HepG2 (cell line): ENCODE data around the gene MAP3K3. TPM values are rescaled to one million over a fixed set of nuclear protein-coding genes. Genes with fewer than 3 reads are reported as not detected.

Experiments
- ATAC-seq: fragments of 200-7000 bp; cut with Tn5 transposase; 3 replicates; pipeline ENCODE4 v1.9.1; 2020; ENCODE audit warnings: mild to moderate bottlenecking, moderate library complexity
- BruUV-seq: library from RNA; stranded (reverse); fragments of 400-500 nt; replicated peaks from 2 replicates; lab custom pipeline; 2021; lab: Mats Ljungman, UMichigan
- CTCF ChIA-PET: fragments of 300-600 bp; formaldehyde crosslinking; extraction: SDS; loops from one replicate; lab custom pipeline; 2021; ENCODE audit warnings: low total read pairs, inconsistent platforms, low intra/inter-chr PET ratio; lab: Yijun Ruan, JAX
- POLR2A ChIA-PET: fragments of 350-600 bp; sonication (Branson Sonifier 250); formaldehyde crosslinking; loops from one replicate; lab custom pipeline; 2020; ENCODE audit warnings: antibody characterized with exemption, inconsistent platforms; lab: Yijun Ruan, JAX
- DNase-seq: peaks from one replicate; pipeline ENCODE4 v3.0.0-alpha.2; 2015; ENCODE audit warnings: low spot score
- FAIRE-seq: peaks from 3 replicates; lab custom pipeline; 2011; peaks lifted over from hg19 to GRCh38; lab: Jason Lieb, UNC
- H2AFZ ChIP-seq: one replicate; pipeline ENCODE4 v1.6.1; 2011; ENCODE audit warnings: low read length, inconsistent platforms
- H3K27ac ChIP-seq: fragments of 300-600 bp; 3 replicates; pipeline ENCODE4 v1.8.0; 2011; ENCODE audit warnings: mixed run types, mild to moderate bottlenecking, mixed read lengths, low read length, inconsistent platforms; ENCODE audit not compliant: insufficient read depth; ENCODE audit errors: extremely low read length
- H3K27me3 ChIP-seq, 2 experiments: fragments of 200-600 bp in 1 of 2; 2 replicates in 1 of 2; 3 replicates in 1 of 2; pipeline versions ENCODE4 v1.6.0 to v1.8.0; 2011; ENCODE audit warnings: low read length in 2 of 2, mild to moderate bottlenecking in 2 of 2, moderate library complexity in 2 of 2, inconsistent platforms in 1 of 2; ENCODE audit not compliant: insufficient read depth in 2 of 2, control insufficient read depth in 1 of 2
- H3K36me3 ChIP-seq, 2 experiments: fragments of 200-600 bp in 1 of 2; replicated peaks in 1 of 2; 2 replicates in 1 of 2; 3 replicates in 1 of 2; pipeline versions ENCODE4 v1.5.1 to v1.8.0; 2011; ENCODE audit warnings: low read length in 2 of 2, inconsistent platforms in 1 of 2; ENCODE audit not compliant: insufficient read depth in 2 of 2, control insufficient read depth in 1 of 2
- H3K4me1 ChIP-seq: 2 replicates; pipeline ENCODE4 v1.5.1; 2012; ENCODE audit warnings: low read length, inconsistent platforms; ENCODE audit not compliant: insufficient read depth
- H3K4me2 ChIP-seq: 2 replicates; pipeline ENCODE4 v1.6.0; 2011; ENCODE audit warnings: low read depth, low read length, inconsistent platforms
- H3K4me3 ChIP-seq, 3 experiments: fragments of 200-600 bp in 1 of 3; sonication (generic), shearing (Covaris generic) in 1 of 3; replicated peaks in 1 of 3; 2 replicates each; pipeline ENCODE4 v1.5.1; 2011 to 2016; ENCODE audit warnings: low read length in 3 of 3, inconsistent platforms in 2 of 3, low read depth in 2 of 3, mild to moderate bottlenecking in 2 of 3, control low read depth in 1 of 3, mixed read lengths in 1 of 3; ENCODE audit not compliant: insufficient read depth in 1 of 3
- H3K79me2 ChIP-seq: one replicate; pipeline ENCODE4 v1.6.1; 2011; ENCODE audit warnings: low read length, inconsistent platforms; ENCODE audit not compliant: insufficient read depth
- H3K9ac ChIP-seq: 2 replicates; pipeline ENCODE4 v1.6.0; 2011; ENCODE audit warnings: mild to moderate bottlenecking, low read depth, low read length, inconsistent platforms; ENCODE audit not compliant: insufficient read depth
- H3K9me3 ChIP-seq: 2 replicates; pipeline ENCODE4 v1.5.1; 2012; ENCODE audit warnings: mild to moderate bottlenecking, low read length
- H4K20me1 ChIP-seq: 2 replicates; pipeline ENCODE4 v1.6.0; 2011; ENCODE audit warnings: inconsistent platforms, mild to moderate bottlenecking, low read length, moderate library complexity; ENCODE audit not compliant: insufficient read depth
- POLR2AphosphoS2 ChIP-seq: IDR thresholded peaks from 2 replicates; pipeline ENCODE4 v1.6.1; 2011; ENCODE audit warnings: low read depth, low read length, improper control_type of control experiment
- TRIM24 ChIP-seq: sonication (generic); formaldehyde crosslinking; IDR thresholded peaks from 2 replicates; pipeline ENCODE4 v1.8.0; 2022; ENCODE audit warnings: mild to moderate bottlenecking, missing genetic modification reagents
- ZFP36L1 ChIP-seq: sonication (generic); formaldehyde crosslinking; IDR thresholded peaks from 2 replicates; pipeline ENCODE4 v1.8.0; 2022; ENCODE audit warnings: mild to moderate bottlenecking, missing genetic modification reagents, moderate library complexity
- ZKSCAN8 ChIP-seq: IDR thresholded peaks from 2 replicates; pipeline ENCODE4 v1.6.1; 2016; ENCODE audit warnings: borderline replicate concordance, missing genetic modification reagents, missing compliant biosample characterization
- ZNF546 ChIP-seq: sonication (generic); formaldehyde crosslinking; conservative IDR thresholded peaks from 2 replicates; pipeline ENCODE4 v1.8.1; 2023; ENCODE audit warnings: mild to moderate bottlenecking, missing genetic modification reagents
- ZNF558 ChIP-seq: sonication (generic); formaldehyde crosslinking; IDR thresholded peaks from 2 replicates; pipeline ENCODE4 v1.9.0; 2022; ENCODE audit warnings: mild to moderate bottlenecking, missing genetic modification reagents, borderline replicate concordance
- ZNF652 ChIP-seq: IDR thresholded peaks from 2 replicates; pipeline ENCODE4 v1.6.1; 2016; ENCODE audit warnings: low read depth, borderline replicate concordance
- WGBS: methylation state at CpG from one replicate; pipeline ENCODE4 v1.1.6; 2017; ENCODE audit warnings: low lambda C conversion rate; 5-methylcytosine and 5-hydroxymethylcytosine counted together
- in situ Hi-C: cut with HindIII; loops from 2 replicates; pipeline ENCODE4 v1.10.0; 2017; ENCODE audit warnings: low pct_unique_long_range_greater_than_20kb; ENCODE audit not compliant: extremely low pct_ligation_motif_present
- intact Hi-C: fragments of 100-400 bp; cut with micrococcal nuclease; formaldehyde crosslinking; loops from one replicate; pipeline ENCODE4 v1.10.0; 2022; ENCODE audit not compliant: unreplicated experiment
- polyA plus RNA-seq, 8 experiments: library from polyadenylated mRNA; depleted of rRNA in 3 of 8; stranded (reverse) in 7 of 8; unstranded in 1 of 8; fragments of >200 nt; fragmentation: Illumina TruSeq in 4 of 8; extraction: Trizol in 4 of 8; gene quantifications; 2 replicates each; pipeline versions ENCODE4 v1.2.1 to v1.2.3, GENCODE V29; 2011 to 2016; ENCODE audit warnings: low read depth in 4 of 8, missing spikeins in 1 of 8, mixed read lengths in 1 of 8; ENCODE audit not compliant: insufficient read depth in 1 of 8
- total RNA-seq, 5 experiments: library from RNA; depleted of rRNA; stranded (reverse); fragments of >200 nt; fragmentation: Illumina TruSeq; extraction: Trizol; gene quantifications; 2 replicates each; pipeline ENCODE4 v1.2.3, GENCODE V29; 2016; ENCODE audit warnings: low read depth in 1 of 5
- TF ChIP-seq, protein P1 (sequence below): sonication (generic); formaldehyde crosslinking; IDR thresholded peaks from 2 replicates; pipeline ENCODE4 v1.4.0; 2020; ENCODE audit warnings: mild to moderate bottlenecking, missing genetic modification reagents
- TF ChIP-seq, protein P2 (sequence below): sonication (generic); formaldehyde crosslinking; IDR thresholded peaks from 2 replicates; pipeline ENCODE4 v1.5.1; 2020; ENCODE audit warnings: mild to moderate bottlenecking, missing genetic modification reagents, moderate library complexity

Gene MAP3K3
- total and polyA plus RNA-seq, 2 of the 13 experiments (the other 11 are each of a cell fraction or from before 2014, with no cell fraction given), result 17.7 to 21.8 TPM

DNA sequence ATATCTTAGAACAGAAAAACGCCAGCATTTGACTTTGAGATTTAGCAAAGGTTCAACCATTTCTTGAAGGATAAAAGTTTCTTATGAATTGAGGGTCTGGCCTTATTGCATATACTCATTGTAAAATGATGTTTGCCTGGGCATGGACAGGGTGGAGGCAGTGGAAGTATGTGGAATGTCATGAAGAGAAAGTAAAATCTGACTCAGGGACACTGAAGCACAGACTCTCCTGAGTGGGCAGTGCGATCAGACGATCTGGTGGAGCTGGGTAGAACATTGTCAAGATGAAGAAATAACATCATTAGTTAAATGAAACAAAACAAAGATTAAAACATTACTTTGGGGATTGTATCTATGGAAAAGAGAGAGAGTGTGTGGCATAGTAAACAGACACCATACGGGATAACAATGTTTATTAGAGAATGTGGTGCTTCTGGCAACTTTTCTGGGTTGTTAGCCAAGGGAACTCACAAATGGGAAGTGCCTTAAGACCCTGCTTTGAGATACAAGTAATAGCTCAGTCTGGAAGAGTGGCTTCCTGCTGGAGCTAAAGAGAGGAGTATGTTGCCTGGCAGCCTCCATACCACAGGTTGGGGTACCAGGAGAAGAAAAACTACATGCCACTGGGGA lies 4.4 kb downstream of the MAP3K3 start:
- ChIA-PET CTCF (no interaction called here), POLR2A (no interaction called here)
- no peak overlapping the region for H2AFZ ChIP-seq
- FAIRE-seq (no peak), DNase-seq (no peak), ATAC-seq (no peak)
- intact Hi-C loops (no loop called here), in situ Hi-C loops (no loop called here)
- no peaks in the 10 kb centered on the region for H3K9me3 ChIP-seq
- BruUV-seq, result no TSS peak
- no peaks in the 10 kb centered on the region for H3K27me3 ChIP-seq
- 87% methylated on average over 4 of the region's 4 CpGs for WGBS
- H3K4me2 ChIP-seq, result no peak overlapping the region
- TF ChIP-seq POLR2AphosphoS2 (no peak), ZNF652 (CRISPR knock-in tag) (no peak), TRIM24 (CRISPR knock-in tag) (no peak), ZNF558 (no peak), ZNF546 (CRISPR knock-in tag) (no peak)
- no peak overlapping the region for H3K9ac ChIP-seq
- H3K4me3 ChIP-seq, result no peak overlapping the region
- H3K4me1 ChIP-seq, result peaks cover 39% of the 10 kb centered on the region
- H3K27ac ChIP-seq, result no peak overlapping the region
- peaks cover 39% of the 10 kb centered on the region for H3K79me2 ChIP-seq
- peaks cover 7% of the 10 kb centered on the region; the same call in 1 of the 2 replicates for H4K20me1 ChIP-seq
- H3K36me3 ChIP-seq, result peaks cover 0 to 3% of the 10 kb centered on the region in 2 experiments; a peak in 1 of 5 replicates

DNA sequence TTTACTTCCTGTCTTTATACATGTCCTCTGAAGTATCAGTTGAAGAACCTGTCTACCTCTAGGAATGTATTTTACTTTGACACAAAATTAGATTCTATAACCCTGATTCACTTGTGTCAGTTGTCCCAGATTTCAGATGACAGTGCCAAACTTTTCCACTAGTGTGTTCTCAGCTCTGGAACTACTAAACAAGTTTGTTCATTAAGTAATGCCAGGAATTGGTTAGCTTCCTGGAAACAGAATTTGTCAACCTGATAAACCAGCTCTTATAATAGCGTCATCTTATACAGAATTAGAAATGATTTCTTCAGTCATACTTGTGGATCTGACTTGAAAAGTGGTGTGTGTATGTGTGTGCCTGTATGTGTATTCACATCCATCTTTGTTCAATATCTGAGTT lies 7.4 kb downstream of the MAP3K3 start:
- no peak overlapping the region for H3K9ac ChIP-seq
- H3K27me3 ChIP-seq, result no peaks in the 10 kb centered on the region
- peaks cover 22% of the 10 kb centered on the region for H3K79me2 ChIP-seq
- no peak overlapping the region for H3K4me3 ChIP-seq
- no peak overlapping the region for H2AFZ ChIP-seq
- no peak for DNase-seq
- in situ Hi-C loops, result no loop called here
- no peaks in the 10 kb centered on the region for H3K9me3 ChIP-seq
- H3K27ac ChIP-seq, result no peak overlapping the region
- ATAC-seq, result no peak
- no peaks in the 10 kb centered on the region for H4K20me1 ChIP-seq
- FAIRE-seq, result no peak
- BruUV-seq, result no TSS peak
- H3K4me1 ChIP-seq, result peaks cover 27% of the 10 kb centered on the region
- intact Hi-C loops, result no loop called here
- H3K36me3 ChIP-seq, result peaks cover 2 to 22% of the 10 kb centered on the region in 2 experiments; a peak in 4 of 5 replicates
- H3K4me2 ChIP-seq, result no peak overlapping the region
- POLR2A ChIA-PET, result no interaction called here
- WGBS, result 100% methylated on average over 1 of the region's 1 CpG
- CTCF ChIA-PET, result no interaction called here
- TF ChIP-seq, protein P1, sequence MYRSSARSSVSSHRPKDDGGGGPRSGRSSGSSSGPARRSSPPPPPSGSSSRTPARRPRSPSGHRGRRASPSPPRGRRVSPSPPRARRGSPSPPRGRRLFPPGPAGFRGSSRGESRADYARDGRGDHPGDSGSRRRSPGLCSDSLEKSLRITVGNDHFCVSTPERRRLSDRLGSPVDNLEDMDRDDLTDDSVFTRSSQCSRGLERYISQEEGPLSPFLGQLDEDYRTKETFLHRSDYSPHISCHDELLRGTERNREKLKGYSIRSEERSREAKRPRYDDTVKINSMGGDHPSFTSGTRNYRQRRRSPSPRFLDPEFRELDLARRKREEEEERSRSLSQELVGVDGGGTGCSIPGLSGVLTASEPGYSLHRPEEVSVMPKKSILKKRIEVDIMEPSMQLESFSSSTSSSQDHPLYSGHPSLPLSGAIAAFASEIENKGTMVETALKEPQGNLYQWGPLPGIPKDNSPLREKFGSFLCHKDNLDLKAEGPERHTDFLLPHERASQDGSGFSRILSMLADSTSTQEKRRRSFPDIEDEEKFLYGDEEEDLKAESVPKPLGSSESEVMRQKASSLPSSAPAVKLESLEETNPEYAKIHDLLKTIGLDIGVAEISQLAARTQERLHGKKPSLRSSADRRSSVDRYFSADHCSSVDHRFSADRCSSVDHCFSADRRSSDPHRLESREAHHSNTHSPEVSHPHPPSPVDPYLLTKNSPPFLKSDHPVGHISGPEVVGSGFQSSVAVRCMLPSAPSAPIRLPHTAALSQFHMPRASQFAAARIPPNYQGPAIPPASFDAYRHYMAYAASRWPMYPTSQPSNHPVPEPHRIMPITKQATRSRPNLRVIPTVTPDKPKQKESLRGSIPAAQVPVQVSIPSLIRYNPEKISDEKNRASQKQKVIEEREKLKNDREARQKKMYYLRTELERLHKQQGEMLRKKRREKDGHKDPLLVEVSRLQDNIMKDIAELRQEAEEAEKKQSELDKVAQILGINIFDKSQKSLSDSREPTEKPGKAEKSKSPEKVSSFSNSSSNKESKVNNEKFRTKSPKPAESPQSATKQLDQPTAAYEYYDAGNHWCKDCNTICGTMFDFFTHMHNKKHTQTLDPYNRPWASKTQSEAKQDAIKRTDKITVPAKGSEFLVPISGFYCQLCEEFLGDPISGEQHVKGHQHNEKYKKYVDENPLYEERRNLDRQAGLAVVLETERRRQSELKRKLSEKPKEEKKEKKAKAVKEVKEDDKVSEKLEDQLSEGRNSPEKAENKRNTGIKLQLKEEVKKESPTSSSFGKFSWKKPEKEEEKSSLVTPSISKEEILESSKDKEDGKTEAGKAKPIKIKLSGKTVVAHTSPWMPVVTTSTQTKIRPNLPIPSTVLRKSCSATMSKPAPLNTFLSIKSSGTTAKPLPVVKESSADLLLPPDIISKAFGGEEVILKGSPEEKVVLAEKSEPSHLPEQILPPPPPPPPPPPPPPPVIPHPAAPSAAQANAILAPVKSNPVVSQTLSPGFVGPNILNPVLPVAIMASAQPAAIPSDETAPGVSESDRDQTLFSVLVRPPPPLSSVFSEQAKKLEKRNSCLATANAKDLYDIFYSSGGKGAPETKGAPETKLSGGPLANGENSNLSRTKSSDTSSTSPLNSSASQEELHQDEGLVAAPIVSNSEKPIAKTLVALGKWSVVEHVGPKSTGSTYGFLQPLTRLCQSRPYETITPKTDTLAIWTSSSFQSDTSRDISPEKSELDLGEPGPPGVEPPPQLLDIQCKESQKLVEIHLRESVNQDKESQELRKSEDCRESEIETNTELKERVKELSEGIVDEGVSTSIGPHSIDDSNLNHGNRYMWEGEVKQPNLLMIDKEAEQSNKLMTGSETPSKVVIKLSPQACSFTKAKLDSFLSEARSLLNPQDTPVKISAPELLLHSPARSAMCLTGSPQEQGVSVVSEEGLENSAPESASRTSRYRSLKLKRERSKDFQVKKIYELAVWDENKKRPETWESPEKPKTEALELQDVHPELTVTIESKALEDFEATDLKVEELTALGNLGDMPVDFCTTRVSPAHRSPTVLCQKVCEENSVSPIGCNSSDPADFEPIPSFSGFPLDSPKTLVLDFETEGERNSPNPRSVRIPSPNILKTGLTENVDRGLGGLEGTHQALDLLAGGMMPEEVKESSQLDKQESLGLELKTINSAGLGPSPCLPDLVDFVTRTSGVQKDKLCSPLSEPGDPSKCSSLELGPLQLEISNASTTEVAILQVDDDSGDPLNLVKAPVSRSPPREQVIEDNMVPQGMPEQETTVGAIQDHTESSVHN (CRISPR knock-in tag), result no peak
- TF ChIP-seq ZFP36L1 (no peak), ZKSCAN8 (CRISPR knock-in tag) (no peak)
- TF ChIP-seq, protein P2, sequence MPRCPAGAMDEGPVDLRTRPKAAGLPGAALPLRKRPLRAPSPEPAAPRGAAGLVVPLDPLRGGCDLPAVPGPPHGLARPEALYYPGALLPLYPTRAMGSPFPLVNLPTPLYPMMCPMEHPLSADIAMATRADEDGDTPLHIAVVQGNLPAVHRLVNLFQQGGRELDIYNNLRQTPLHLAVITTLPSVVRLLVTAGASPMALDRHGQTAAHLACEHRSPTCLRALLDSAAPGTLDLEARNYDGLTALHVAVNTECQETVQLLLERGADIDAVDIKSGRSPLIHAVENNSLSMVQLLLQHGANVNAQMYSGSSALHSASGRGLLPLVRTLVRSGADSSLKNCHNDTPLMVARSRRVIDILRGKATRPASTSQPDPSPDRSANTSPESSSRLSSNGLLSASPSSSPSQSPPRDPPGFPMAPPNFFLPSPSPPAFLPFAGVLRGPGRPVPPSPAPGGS, result no peak
